OCI-LY3 (cell line): ENCODE results near the gene NTNG2.

Experiments used
- H2AFZ ChIP-seq: fragments of 200-600, 300-600 bp; shearing (Covaris generic); 2 replicates; pipeline ENCODE4 v1.6.0; 2014; ENCODE audit warnings: antibody characterized with exemption, low read depth, low read length
- H3K27ac ChIP-seq: fragments of 200-600, 300-600 bp; sonication (generic); 2 replicates; pipeline ENCODE4 v1.5.1; 2014; ENCODE audit warnings: mild to moderate bottlenecking, low read length, moderate library complexity, mixed read lengths
- H3K27me3 ChIP-seq: fragments of 200-600, 300-600 bp; sonication (generic); 2 replicates; pipeline ENCODE4 v1.6.1; 2014; ENCODE audit warnings: low read depth, low read length, mixed read lengths
- H3K36me3 ChIP-seq: fragments of 200-600, 300-600 bp; sonication (generic); replicated peaks from 2 replicates; pipeline ENCODE3; 2014; ENCODE audit warnings: low read depth, low read length, mixed read lengths
- H3K4me1 ChIP-seq: fragments of 300-600, 200-600 bp; sonication (generic); 2 replicates; pipeline ENCODE4 v1.6.1; 2014; ENCODE audit warnings: low read length, mixed read lengths
- H3K4me2 ChIP-seq: fragments of 200-600, 300-600 bp; sonication (generic); 2 replicates; pipeline ENCODE4 v1.6.1; 2014; ENCODE audit warnings: low read length, mixed read lengths
- H3K4me3 ChIP-seq: fragments of 300-600, 200-600 bp; sonication (generic); 2 replicates; pipeline ENCODE4 v1.5.1; 2014; ENCODE audit warnings: antibody characterized with exemption, mild to moderate bottlenecking, low read length, moderate library complexity
- H3K79me2 ChIP-seq: fragments of 300-600, 200-600 bp; shearing (Covaris generic); 2 replicates; pipeline ENCODE4 v1.6.1; 2014; ENCODE audit warnings: mild to moderate bottlenecking, low read length, mixed read lengths
- H3K9ac ChIP-seq: fragments of 300-600, 200-600 bp; shearing (Covaris generic); 2 replicates; pipeline ENCODE4 v1.6.0; 2014; ENCODE audit warnings: mild to moderate bottlenecking, low read length, moderate library complexity
- H3K9me3 ChIP-seq: fragments of 200-600, 300-600 bp; shearing (Covaris generic); 2 replicates; pipeline ENCODE4 v1.6.1; 2014; ENCODE audit warnings: low read length, mixed read lengths; ENCODE audit not compliant: insufficient read depth
- H4K20me1 ChIP-seq: fragments of 200-600, 300-600 bp; sonication (generic); 2 replicates; pipeline ENCODE4 v1.6.1; 2016; ENCODE audit warnings: low read length, mixed read lengths; ENCODE audit not compliant: insufficient read depth
- CTCF ChIP-seq: fragments of 200-600, 300-600 bp; sonication (generic); IDR thresholded peaks from 2 replicates; pipeline ENCODE4 v1.5.1; 2014; ENCODE audit warnings: antibody characterized with exemption, low read length, low read depth
- EZH2phosphoT487 ChIP-seq: fragments of 200-600 bp; shearing (Covaris generic); IDR thresholded peaks from 2 replicates; pipeline ENCODE4 v1.6.1; 2018; ENCODE audit warnings: antibody characterized with exemption, mixed run types, low read depth

The NTNG2 gene

DNA sequence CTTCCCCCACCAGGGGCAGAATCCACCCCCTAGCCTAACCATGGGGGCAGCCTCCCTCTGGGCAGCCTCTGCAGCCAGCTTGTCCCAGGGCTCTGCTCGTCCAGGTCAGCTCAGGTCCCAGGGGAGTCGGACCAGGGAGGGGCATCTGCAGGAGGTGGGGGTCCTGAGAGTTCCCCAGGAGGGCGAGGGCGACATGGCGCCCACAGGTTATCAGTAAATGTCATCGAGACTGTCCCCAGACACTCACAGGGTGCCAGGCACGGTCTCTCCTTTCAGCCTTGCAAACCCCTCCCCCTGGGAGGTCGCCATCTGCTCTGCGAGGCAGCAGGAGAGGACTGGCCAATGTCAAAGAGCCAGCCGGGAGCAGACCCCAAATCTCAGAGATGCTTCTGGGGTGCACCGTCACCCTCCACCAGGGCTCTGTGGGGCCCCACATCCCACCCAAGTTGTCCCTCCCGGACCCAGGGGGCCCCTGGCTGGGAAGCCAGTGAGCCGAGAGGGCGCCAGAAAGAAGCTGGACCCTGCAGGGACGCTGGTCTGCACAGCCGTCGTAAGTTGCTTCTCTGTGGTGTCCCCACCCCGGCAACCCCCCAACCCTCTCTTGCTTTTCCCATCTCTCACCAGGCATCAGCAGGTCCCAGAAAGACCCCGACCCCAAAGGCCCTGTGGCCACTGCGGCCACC is 69.3 kb downstream of the NTNG2 start:
- Histone ChIP-seq H3K27me3 (peaks cover 21% of the 10 kb centered on the region), H4K20me1 (no peaks in the 10 kb centered on the region), H3K4me3 (no peak overlapping the region), H3K36me3 (no peaks in the 10 kb centered on the region), H3K9me3 (no peaks in the 10 kb centered on the region), H2AFZ (no peak overlapping the region), H3K4me2 (no peak overlapping the region), H3K27ac (no peak overlapping the region), H3K9ac (no peak overlapping the region), H3K4me1 (no peaks in the 10 kb centered on the region), H3K79me2 (no peaks in the 10 kb centered on the region)
- TF ChIP-seq EZH2phosphoT487 (no peak), CTCF (no peak)

- H3K36me3 ChIP-seq = no peaks in the 10 kb centered on the region
- H3K4me1 ChIP-seq = peaks cover 3% of the 10 kb centered on the region; the same call in 1 of the 2 replicates
- H2AFZ ChIP-seq = no peak overlapping the region
- peaks cover 25% of the 10 kb centered on the region for H3K27me3 ChIP-seq
- no peak overlapping the region for H3K4me2 ChIP-seq
- no peaks in the 10 kb centered on the region for H3K79me2 ChIP-seq
- H3K4me3 ChIP-seq = no peak overlapping the region
- H4K20me1 ChIP-seq = no peaks in the 10 kb centered on the region
- H3K9me3 ChIP-seq = no peaks in the 10 kb centered on the region
- H3K9ac ChIP-seq = no peak overlapping the region
- H3K27ac ChIP-seq = no peak overlapping the region
- no peak for TF ChIP-seq EZH2phosphoT487
- TF ChIP-seq CTCF = no peak
Observed at GRCh38 chr9:132232522-132232921, 70.7 kb downstream of the NTNG2 start.

DNA sequence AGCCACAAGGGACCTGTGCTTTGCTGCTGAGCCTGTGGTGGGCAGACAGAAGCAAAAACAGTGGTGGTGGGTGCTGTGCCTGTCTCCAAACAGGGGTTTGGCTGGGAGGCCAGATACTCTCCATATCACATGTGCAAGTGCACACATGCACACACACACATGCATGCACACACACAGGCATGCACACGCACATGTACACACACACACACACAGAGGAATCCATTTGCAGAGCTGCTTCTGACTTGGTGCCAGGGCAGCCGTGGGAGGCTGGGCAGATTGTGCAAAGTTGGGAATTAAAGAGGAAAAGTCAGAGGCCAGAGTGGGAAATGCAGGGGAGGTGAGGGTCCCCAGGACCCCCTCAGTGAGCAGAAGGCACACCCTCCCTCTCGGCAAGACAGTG is 71.3 kb downstream of the NTNG2 start:
- no peaks in the 10 kb centered on the region for H3K79me2 ChIP-seq
- no peak overlapping the region for H3K9ac ChIP-seq
- no peaks in the 10 kb centered on the region for H3K36me3 ChIP-seq
- H3K4me1 ChIP-seq = peaks cover 3% of the 10 kb centered on the region; the same call in 1 of the 2 replicates
- no peaks in the 10 kb centered on the region for H4K20me1 ChIP-seq
- no peak overlapping the region for H3K27ac ChIP-seq
- peaks cover 29% of the 10 kb centered on the region for H3K27me3 ChIP-seq
- H3K4me3 ChIP-seq = no peak overlapping the region
- no peaks in the 10 kb centered on the region for H3K9me3 ChIP-seq
- H2AFZ ChIP-seq = no peak overlapping the region
- no peak overlapping the region for H3K4me2 ChIP-seq
- TF ChIP-seq CTCF (no peak), EZH2phosphoT487 (no peak)

GRCh38 chr9:132234535-132234934 is 72.7 kb downstream of the NTNG2 start:
- TF ChIP-seq EZH2phosphoT487 (no peak), CTCF (no peak)
- Histone ChIP-seq H4K20me1 (peaks cover 3% of the 10 kb centered on the region; the same call in 1 of the 2 replicates), H3K9ac (no peak overlapping the region), H3K36me3 (no peaks in the 10 kb centered on the region), H3K79me2 (no peaks in the 10 kb centered on the region), H3K9me3 (no peaks in the 10 kb centered on the region), H2AFZ (no peak overlapping the region), H3K4me1 (peaks cover 3% of the 10 kb centered on the region; the same call in 1 of the 2 replicates), H3K4me3 (no peak overlapping the region), H3K4me2 (no peak overlapping the region), H3K27me3 (peaks cover 39% of the 10 kb centered on the region), H3K27ac (no peak overlapping the region)
